OCI-LY7 (cell line): Measurements from ENCODE around the gene IL17A.

Experiments used
- EZH2phosphoT487 ChIP-seq: fragments of 200-600 bp; sonication (generic); IDR thresholded peaks from 2 replicates; pipeline ENCODE4 v1.6.1; 2018; ENCODE audit warnings: low read depth, borderline replicate concordance, mild to moderate bottlenecking, mixed run types, antibody characterized with exemption, low read length, moderate library complexity, mixed read lengths
- TF ChIP-seq, protein P1 (sequence below): fragments of 200-600 bp; sonication (generic); conservative IDR thresholded peaks from 2 replicates; pipeline ENCODE4 v1.5.1; 2014; ENCODE audit warnings: mild to moderate bottlenecking, antibody characterized with exemption, low read length, moderate library complexity, mixed read lengths

DNA sequence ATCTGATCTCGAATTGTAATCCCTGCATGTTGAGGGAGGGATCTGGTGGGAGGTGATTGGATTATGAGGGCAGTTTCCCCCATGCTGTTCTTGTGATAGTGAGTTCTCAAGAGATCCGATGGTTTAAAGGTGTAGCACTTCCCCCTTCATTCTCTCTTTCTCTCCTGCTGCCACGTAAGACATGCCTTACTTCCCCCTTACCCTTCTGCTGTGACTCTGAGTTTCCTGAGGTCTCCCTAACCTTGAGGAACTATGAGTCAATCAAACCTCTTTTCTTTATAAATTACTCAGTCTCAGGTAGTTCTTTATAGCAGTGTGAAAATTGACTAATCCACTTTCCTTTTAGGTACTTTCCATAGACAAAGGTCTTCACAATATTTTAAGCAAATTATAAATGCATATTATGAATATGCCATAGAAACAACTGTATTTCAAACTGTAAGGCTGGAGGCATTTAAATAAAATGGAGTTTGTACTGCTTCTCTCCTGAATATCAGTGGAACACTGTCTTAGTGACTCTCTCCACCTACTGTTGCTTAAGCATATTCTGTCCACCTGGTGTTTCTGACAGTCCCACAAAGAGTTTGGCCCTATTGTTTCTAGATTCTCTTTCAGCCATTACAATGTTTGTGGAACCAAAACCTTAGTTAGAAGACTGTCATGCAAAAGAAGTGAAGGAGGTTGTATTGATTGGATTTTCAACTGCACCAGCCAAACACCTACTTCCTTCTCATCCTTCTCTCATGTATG is 24.3 kb upstream of the IL17A start:
- TF ChIP-seq, protein P1, sequence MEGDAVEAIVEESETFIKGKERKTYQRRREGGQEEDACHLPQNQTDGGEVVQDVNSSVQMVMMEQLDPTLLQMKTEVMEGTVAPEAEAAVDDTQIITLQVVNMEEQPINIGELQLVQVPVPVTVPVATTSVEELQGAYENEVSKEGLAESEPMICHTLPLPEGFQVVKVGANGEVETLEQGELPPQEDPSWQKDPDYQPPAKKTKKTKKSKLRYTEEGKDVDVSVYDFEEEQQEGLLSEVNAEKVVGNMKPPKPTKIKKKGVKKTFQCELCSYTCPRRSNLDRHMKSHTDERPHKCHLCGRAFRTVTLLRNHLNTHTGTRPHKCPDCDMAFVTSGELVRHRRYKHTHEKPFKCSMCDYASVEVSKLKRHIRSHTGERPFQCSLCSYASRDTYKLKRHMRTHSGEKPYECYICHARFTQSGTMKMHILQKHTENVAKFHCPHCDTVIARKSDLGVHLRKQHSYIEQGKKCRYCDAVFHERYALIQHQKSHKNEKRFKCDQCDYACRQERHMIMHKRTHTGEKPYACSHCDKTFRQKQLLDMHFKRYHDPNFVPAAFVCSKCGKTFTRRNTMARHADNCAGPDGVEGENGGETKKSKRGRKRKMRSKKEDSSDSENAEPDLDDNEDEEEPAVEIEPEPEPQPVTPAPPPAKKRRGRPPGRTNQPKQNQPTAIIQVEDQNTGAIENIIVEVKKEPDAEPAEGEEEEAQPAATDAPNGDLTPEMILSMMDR: no peak
- no peak for TF ChIP-seq EZH2phosphoT487
